Hippocampal formation (tissue), 2 donors: Measurements from ENCODE around the gene WDR7.

Experiments used
- DNase-seq, 2 donors: peaks; one replicate each; lab custom pipeline; 2025; lab: John Stamatoyannopoulos, UW

The WDR7 gene

GRCh38 chr18:57040175-57040574 lies 389.0 kb downstream of the WDR7 start:
- no peak for DNase-seq

DNA sequence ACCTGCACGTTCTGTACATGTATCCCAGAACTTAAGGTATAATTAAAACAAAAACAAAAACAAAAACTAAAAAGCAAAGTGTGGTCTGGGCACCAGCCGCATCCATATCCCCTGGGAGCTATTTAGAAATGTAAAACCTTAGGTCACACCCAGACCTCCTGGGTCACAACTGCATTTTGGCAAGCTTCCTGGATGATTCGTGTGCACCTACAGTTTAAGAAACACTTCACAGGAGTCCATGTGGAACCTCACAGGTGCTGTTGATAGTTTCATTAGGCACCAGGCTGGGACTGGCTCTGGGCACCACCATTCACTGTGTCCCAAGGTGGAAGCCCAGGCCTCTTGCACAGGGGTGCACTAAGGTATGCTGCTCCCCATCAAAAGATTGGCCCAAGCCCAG lies 392.1 kb downstream of the WDR7 start:
- no peak for DNase-seq

DNA sequence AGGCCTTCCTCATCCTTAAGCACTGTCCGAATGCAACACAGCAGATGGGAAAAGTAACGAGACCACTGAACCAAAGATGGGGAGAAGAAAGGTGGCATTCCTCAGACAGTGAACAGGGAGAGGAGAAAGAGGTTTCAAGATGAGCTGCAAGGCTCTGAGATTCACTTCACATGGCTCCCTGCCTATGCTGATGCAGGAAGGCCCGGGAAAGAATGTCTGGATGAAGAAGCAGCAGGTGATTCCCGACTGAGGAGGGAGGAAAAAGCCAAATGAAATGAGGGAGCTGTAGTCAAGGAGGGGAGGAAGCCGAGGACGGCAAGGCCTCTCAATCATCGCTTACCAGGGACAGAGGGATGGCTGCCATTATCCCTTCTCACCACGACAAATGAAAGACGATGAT lies 397.2 kb downstream of the WDR7 start:
- no peak for DNase-seq

DNA sequence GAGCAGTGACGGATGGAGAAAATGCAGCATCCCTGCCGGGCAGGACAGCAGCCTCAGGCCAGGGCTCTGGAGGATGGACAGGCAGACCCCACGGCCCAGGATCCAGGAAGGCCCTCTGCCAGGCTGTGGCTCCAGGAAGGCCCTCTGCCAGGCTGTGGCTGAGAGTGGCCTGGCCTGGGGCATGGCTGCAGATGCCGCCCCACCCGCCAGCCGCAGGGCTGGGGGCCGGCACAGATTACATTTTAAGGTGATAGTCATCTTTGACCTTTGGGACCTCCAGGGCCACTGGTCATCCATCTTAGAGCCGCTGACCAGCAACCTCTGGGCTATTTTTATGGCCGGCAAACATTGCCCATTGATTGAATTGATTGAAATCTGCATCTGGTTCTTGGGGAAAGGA lies 397.7 kb downstream of the WDR7 start:
- no peak for DNase-seq

DNA sequence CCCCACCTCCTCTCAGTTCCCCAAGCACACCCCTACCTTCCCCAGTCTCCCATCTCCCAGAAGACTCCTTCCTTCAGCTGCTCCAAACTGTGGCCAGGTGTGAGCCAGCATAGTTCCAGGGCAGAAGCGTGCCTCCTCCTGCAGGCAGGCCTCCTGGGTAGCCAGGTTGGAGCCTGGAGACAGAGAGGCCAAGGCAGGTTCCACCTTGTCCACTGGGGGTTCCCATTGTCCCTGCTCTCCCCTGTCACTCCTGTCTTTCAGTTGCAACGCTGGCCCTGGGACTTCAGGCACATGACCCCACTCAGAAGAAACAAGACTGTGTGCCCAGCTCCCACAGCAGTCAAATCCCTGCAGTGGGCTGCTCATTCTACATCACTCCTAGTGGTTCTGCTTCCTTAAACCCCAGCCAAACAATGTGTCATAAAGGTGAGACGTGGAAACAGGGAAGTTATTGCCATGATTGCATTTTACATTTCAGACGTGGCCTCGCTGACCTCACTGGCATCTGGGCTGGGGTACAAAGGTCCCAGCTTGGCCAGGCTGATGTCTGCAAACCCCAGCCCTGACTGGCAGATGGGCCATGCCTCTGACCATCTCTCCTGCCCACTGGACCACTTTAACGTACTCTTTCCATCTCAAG lies 399.3 kb downstream of the WDR7 start:
- no peak for DNase-seq

GRCh38 chr18:57051021-57051656 lies 400.0 kb downstream of the WDR7 start:
- no peak for DNase-seq

DNA sequence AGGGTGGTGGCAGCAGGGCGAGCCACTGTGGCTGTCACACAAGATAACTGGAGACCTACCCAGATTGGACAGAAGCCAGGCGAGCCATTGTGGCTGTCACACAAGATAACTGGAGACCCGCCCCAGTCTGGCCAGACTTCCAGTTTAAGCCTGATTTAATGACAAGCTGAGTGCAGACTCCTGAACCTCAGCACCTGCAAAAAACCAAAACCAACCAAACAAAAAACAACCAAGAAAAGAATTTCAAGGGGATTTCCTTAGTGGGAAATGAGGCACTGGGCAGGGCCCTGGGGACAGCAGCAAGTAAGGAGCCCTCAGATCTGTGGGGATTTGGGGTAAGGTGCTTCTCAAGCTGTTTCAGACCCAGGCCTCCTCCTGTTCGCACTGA lies 400.5 kb downstream of the WDR7 start:
- no peak for DNase-seq

GRCh38 chr18:57052173-57052572 lies 401.0 kb downstream of the WDR7 start:
- DNase-seq = no peak

- DNase-seq = no peak
These were observed 401.6 kb downstream of the WDR7 start for GRCh38 chr18:57052759-57053158.

GRCh38 chr18:57054891-57055290 lies 403.7 kb downstream of the WDR7 start:
- DNase-seq = no peak

DNA sequence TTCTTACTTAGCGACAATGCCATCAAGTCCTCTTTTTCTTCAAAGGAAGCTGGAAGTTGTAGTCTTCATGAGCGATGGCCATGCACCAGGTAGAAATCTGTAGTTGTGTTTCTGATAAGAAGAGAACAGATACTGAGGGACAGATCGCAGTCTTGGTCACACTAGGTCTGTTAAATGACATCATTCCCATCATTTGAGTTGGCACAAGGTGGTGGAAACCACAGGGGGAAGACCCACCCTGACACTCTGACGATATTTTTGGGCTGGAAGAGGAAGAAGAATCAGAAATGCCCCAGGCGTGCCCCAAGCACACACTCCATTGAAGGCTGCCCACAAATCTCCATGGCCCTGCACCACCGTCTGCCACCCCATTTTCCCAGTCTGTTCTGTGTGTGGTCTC lies 406.7 kb downstream of the WDR7 start:
- DNase-seq = no peak

DNA sequence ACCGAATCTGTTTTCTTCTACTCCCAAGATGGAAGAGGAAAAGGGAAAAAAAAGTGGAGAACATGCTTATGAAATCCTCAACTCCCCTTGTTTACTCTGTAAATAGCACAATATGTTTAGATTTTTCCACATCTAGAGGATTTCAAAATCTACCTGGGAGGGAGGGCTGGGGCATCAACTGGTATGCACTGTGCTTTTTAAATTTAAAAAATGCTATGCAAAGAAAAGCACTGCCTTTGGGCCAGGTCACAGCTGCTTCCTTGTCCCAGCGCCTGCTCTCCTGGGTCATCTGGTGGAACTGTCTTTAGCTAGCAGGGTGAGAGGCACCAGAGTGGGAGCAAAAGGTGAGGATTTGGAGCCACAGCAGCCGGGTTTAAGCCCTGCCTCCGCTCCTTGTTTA lies 407.6 kb downstream of the WDR7 start:
- DNase-seq = no peak

- DNase-seq = no peak
These were observed 408.2 kb downstream of the WDR7 start for GRCh38 chr18:57059366-57059765.

- DNase-seq = no peak
These were observed 409.7 kb downstream of the WDR7 start for GRCh38 chr18:57060814-57061213.

DNA sequence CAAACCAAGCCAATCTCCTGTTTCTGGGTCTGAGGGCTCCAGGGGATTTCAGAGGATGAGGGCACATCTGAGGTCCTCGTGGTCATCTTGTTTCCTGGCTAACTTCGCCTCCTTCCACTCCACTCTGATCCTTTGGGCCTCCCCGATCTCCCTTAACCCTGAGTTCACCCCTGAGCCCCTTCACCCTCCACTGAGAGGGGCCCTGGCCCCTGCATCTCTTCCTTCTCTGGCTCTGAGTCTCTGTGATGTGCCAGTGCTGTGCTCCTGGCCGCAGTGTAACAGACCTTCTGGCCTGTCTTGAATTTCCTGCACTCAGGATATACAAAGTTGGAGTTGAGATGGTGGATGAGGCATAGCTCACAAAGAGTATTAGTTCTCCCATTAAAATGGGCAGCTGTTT lies 411.0 kb downstream of the WDR7 start:
- no peak for DNase-seq

DNA sequence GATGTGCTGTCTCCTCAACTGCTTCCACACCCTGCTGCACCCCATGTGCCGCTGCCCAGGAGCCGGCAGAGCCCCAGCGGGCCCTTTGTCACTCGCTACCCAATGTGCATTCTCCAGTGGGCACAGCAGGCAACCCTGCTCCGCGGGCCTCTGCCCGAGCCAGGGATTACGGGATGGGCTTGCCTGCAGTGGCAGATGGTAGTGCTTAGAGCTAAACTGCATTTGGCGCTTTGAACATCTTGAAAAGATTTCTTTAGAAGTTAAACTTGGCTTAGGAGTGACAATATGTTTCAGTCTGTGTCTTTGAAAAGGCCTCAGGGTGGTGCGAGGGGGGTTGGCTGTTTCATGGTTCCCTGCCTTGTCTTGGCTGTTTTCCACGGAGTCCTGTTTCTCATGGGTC lies 411.7 kb downstream of the WDR7 start:
- DNase-seq = no peak

DNA sequence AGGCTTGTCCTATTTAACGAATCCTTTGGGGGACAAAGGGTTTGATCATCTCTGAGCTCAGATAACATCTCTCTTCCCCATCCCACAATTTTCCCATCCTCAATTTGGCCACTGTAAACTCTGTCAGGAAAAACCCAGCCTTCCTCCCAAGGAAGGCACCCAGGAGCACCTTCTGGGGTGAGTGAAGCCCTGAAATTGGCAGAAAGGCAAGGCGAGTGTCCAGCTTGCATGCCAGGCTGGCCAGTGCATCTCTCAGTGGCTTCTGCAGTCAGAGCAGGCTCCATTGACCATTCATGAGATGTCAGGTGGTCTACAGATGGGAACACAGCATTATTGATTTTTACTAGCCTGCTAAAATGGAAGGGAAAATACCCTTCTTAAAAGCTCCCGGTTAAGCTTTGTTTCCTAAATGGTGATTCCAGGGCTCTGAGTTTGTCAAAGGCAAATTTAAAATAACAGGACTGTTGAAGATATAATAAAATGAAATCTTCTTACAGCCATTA lies 412.5 kb downstream of the WDR7 start:
- DNase-seq = no peak

GRCh38 chr18:57073501-57074187 lies 422.5 kb downstream of the WDR7 start:
- no peak for DNase-seq

DNA sequence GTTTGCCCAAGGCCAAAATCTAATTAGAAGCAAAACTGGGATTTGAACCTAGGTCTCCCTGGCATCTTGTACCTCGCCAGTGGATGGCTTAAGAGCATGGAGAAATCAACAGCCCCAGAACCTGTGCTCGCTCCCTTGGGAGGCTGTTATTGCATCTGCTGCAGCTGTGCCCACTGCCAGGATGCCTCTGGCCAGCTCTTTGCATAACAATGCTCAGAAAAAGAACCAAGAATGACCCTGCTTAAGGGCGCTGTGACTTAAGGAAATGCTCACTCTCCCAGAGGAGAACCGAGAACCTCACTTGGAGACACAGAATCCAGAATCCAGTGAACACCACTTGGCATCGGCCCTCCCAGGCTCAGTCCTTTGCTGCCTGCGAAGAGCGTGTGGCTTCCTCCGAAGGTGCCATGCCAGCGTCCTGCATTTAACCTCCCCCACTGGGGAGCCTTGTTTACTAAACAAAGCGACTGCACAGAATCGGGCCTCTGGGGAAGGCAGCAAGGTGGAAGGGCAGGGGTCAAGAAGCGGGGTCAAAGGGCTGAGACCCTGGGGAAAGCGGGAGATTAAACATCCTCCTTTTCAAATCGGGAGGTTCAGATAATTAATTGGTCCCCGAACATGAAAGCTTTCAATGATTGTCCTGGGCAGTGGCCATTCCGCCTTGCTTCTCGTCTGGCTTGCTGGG lies 424.7 kb downstream of the WDR7 start:
- no peak for DNase-seq

- no peak for DNase-seq
These were observed 426.0 kb downstream of the WDR7 start for GRCh38 chr18:57077005-57077765.

DNA sequence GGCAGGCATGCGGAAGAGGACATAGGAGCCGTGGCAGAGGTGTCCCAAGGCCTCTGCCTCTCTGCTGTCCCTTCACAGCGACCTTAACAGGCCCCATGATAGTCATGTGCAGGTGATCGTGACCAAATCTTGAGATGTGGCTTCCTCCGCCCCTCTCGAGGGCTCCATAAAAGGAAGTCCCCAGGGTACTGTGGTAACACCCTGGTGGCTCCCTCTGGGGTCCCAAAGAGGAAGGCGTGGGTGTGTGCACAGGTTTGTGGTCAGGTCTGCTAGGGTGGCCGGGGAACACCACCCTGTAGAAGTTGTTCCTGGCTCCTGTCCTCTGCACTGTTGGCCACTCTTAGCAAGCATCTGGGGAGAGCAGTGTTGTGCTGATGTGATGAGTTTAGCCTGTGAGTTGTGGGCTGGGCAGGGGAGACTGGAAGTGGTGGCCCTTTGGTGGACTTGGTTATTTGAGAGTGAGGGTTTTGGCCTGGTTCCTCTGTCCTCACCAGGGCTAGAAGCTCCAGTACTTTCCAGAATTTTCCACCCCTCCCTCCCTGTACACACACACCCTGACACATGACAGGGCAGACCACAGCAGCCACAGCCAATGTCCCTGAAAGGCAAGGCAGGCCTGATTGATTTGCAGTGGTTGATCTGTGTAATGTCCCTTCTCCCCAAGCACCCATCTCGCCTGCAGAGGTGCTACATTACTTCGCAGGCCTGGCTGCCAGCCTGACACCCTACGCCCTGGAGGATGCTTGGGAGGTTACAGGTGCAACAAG lies 426.8 kb downstream of the WDR7 start:
- DNase-seq = no peak
